ENCODE measurements around the gene MT2A. TPM values are rescaled to one million over a fixed set of nuclear protein-coding genes. Genes with fewer than 3 reads are reported as not detected.
A peak's percentile ranks its signal among the peaks of the same experiment; 100 is the strongest.

The MT2A gene
- total and polyA plus RNA-seq, 2 of the 13 experiments (the other 11 are each of a cell fraction or from before 2014, with no cell fraction given), result 135 to 371 TPM

DNA sequence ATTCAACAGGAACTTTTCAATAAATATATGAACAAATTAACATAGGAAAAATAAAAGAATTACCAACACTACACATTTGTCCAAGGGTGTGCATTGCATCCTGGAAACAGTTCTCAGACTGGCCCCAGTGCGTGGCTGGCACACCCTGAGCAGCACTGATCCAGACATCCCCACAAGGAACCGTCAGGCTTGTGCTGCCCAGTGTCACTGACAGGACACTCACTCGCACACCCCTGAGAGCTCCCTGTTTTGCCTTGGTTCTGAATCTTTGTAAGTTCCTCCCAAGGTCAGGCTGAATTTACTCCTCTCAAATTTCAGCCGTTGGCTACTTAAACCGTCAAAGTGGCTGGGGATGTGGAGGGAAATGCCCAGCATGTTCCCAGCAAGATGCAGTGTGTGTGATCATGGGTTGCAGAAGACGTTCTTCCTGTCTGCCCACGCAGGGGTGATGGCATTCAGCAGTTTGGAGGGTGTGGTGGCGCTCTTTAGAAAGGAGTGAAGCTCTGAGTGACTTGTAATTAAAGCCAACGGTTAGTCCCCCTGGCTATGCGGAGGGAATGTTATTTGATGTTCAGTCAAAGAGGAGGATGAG, 1.7 kb downstream of the MT2A start (continued):
- TF ChIP-seq, protein P1, sequence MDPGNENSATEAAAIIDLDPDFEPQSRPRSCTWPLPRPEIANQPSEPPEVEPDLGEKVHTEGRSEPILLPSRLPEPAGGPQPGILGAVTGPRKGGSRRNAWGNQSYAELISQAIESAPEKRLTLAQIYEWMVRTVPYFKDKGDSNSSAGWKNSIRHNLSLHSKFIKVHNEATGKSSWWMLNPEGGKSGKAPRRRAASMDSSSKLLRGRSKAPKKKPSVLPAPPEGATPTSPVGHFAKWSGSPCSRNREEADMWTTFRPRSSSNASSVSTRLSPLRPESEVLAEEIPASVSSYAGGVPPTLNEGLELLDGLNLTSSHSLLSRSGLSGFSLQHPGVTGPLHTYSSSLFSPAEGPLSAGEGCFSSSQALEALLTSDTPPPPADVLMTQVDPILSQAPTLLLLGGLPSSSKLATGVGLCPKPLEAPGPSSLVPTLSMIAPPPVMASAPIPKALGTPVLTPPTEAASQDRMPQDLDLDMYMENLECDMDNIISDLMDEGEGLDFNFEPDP (CRISPR knock-in tag; conservative IDR thresholded peaks at IDR 0.05), result no peak
- TF ChIP-seq PHF21A (CRISPR knock-in tag; IDR thresholded peaks at IDR 0.05) (no peak), HDAC6 (IDR thresholded peaks at IDR 0.05; ENCODE audit: low read depth, low read length) (no peak), PITX1 (CRISPR knock-in tag; IDR thresholded peaks at IDR 0.05) (no peak), MTF2 (CRISPR knock-in tag; IDR thresholded peaks at IDR 0.05; ENCODE audit: borderline replicate concordance) (no peak), ZNF562 (CRISPR knock-in tag; IDR thresholded peaks at IDR 0.05; ENCODE audit: borderline replicate concordance) (no peak), MAZ (IDR thresholded peaks at IDR 0.05; ENCODE audit: borderline replicate concordance, low read depth, low read length) (0 out of 2 replicates have a peak, but pooled peaks have one; percentile 11), MAZ (CRISPR knock-in tag; IDR thresholded peaks at IDR 0.05; ENCODE audit: low read depth) (no peak), SIX1 (CRISPR knock-in tag; IDR thresholded peaks at IDR 0.05; ENCODE audit: borderline replicate concordance) (no peak), NKX3-1 (CRISPR knock-in tag; IDR thresholded peaks at IDR 0.05) (no peak), ZNF564 (CRISPR knock-in tag; IDR thresholded peaks at IDR 0.05) (no peak), ZNF441 (CRISPR knock-in tag; IDR thresholded peaks at IDR 0.05; ENCODE audit: borderline replicate concordance) (no peak), BRCA1 (CRISPR knock-in tag; IDR thresholded peaks at IDR 0.05) (no peak), ZKSCAN8 (CRISPR knock-in tag; IDR thresholded peaks at IDR 0.05; ENCODE audit: borderline replicate concordance) (0 out of 2 replicates have a peak, but pooled peaks have one; percentile 56)
- TF ChIP-seq, protein P2, sequence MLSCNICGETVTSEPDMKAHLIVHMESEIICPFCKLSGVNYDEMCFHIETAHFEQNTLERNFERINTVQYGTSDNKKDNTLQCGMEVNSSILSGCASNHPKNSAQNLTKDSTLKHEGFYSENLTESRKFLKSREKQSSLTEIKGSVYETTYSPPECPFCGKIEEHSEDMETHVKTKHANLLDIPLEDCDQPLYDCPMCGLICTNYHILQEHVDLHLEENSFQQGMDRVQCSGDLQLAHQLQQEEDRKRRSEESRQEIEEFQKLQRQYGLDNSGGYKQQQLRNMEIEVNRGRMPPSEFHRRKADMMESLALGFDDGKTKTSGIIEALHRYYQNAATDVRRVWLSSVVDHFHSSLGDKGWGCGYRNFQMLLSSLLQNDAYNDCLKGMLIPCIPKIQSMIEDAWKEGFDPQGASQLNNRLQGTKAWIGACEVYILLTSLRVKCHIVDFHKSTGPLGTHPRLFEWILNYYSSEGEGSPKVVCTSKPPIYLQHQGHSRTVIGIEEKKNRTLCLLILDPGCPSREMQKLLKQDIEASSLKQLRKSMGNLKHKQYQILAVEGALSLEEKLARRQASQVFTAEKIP (CRISPR knock-in tag; IDR thresholded peaks at IDR 0.05; ENCODE audit: borderline replicate concordance), result no peak
- TF ChIP-seq, protein P3, sequence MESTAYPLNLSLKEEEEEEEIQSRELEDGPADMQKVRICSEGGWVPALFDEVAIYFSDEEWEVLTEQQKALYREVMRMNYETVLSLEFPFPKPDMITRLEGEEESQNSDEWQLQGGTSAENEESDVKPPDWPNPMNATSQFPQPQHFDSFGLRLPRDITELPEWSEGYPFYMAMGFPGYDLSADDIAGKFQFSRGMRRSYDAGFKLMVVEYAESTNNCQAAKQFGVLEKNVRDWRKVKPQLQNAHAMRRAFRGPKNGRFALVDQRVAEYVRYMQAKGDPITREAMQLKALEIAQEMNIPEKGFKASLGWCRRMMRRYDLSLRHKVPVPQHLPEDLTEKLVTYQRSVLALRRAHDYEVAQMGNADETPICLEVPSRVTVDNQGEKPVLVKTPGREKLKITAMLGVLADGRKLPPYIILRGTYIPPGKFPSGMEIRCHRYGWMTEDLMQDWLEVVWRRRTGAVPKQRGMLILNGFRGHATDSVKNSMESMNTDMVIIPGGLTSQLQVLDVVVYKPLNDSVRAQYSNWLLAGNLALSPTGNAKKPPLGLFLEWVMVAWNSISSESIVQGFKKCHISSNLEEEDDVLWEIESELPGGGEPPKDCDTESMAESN (CRISPR knock-in tag; conservative IDR thresholded peaks at IDR 0.05), result 0 out of 2 replicates have a peak, but pooled peaks have one; percentile 46
- TF ChIP-seq, protein P4, sequence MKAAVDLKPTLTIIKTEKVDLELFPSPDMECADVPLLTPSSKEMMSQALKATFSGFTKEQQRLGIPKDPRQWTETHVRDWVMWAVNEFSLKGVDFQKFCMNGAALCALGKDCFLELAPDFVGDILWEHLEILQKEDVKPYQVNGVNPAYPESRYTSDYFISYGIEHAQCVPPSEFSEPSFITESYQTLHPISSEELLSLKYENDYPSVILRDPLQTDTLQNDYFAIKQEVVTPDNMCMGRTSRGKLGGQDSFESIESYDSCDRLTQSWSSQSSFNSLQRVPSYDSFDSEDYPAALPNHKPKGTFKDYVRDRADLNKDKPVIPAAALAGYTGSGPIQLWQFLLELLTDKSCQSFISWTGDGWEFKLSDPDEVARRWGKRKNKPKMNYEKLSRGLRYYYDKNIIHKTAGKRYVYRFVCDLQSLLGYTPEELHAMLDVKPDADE (CRISPR knock-in tag; IDR thresholded peaks at IDR 0.05), result no peak
- TF ChIP-seq, protein P5, sequence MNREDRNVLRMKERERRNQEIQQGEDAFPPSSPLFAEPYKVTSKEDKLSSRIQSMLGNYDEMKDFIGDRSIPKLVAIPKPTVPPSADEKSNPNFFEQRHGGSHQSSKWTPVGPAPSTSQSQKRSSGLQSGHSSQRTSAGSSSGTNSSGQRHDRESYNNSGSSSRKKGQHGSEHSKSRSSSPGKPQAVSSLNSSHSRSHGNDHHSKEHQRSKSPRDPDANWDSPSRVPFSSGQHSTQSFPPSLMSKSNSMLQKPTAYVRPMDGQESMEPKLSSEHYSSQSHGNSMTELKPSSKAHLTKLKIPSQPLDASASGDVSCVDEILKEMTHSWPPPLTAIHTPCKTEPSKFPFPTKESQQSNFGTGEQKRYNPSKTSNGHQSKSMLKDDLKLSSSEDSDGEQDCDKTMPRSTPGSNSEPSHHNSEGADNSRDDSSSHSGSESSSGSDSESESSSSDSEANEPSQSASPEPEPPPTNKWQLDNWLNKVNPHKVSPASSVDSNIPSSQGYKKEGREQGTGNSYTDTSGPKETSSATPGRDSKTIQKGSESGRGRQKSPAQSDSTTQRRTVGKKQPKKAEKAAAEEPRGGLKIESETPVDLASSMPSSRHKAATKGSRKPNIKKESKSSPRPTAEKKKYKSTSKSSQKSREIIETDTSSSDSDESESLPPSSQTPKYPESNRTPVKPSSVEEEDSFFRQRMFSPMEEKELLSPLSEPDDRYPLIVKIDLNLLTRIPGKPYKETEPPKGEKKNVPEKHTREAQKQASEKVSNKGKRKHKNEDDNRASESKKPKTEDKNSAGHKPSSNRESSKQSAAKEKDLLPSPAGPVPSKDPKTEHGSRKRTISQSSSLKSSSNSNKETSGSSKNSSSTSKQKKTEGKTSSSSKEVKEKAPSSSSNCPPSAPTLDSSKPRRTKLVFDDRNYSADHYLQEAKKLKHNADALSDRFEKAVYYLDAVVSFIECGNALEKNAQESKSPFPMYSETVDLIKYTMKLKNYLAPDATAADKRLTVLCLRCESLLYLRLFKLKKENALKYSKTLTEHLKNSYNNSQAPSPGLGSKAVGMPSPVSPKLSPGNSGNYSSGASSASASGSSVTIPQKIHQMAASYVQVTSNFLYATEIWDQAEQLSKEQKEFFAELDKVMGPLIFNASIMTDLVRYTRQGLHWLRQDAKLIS (CRISPR knock-in tag; IDR thresholded peaks at IDR 0.05), result no peak
- TF ChIP-seq, protein P6, sequence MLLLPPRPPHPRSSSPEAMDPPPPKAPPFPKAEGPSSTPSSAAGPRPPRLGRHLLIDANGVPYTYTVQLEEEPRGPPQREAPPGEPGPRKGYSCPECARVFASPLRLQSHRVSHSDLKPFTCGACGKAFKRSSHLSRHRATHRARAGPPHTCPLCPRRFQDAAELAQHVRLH (CRISPR knock-in tag; IDR thresholded peaks at IDR 0.05; ENCODE audit: borderline replicate concordance, low read depth), result no peak
